PC-3 (cell line): ENCODE data around the gene FAM229A. TPM values are rescaled to one million over a fixed set of nuclear protein-coding genes. Genes with fewer than 3 reads are reported as not detected.

Experiments used
- ATAC-seq: fragments of 200-7000 bp; cut with Tn5 transposase; 2 replicates; pipeline ENCODE4 v1.9.1; 2020; ENCODE audit warnings: mild to moderate bottlenecking, moderate library complexity
- BruUV-seq: library from RNA; stranded (reverse); fragments of 400-500 nt; replicated peaks from 2 replicates; lab custom pipeline; 2021; lab: Mats Ljungman, UMichigan
- CTCF ChIA-PET: fragments of 300-600 bp; sonication (Branson Sonifier 250); formaldehyde crosslinking; loops from one replicate; lab custom pipeline; 2022; ENCODE audit warnings: antibody characterized with exemption; lab: Charles Lee
- POLR2A ChIA-PET: fragments of 300-600 bp; sonication (Branson Sonifier 250); formaldehyde crosslinking; loops from one replicate; lab custom pipeline; 2022; ENCODE audit warnings: antibody characterized with exemption; ENCODE audit not compliant: unreplicated experiment; lab: Charles Lee
- DNase-seq: peaks from one replicate; pipeline ENCODE4 v3.0.0-alpha.2; 2015
- H2AFZ ChIP-seq: fragments of 300-600 bp; sonication (generic); 2 replicates; pipeline ENCODE4 v1.6.0; 2016; ENCODE audit warnings: antibody characterized with exemption, low read length
- H3F3A ChIP-seq: fragments of 300-600 bp; sonication (generic); one replicate; pipeline ENCODE4 v1.6.0; 2017; ENCODE audit warnings: antibody characterized with exemption, low read length, control low read depth, mild to moderate bottlenecking; ENCODE audit not compliant: unreplicated experiment
- H3K27ac ChIP-seq: fragments of 300-600 bp; sonication (generic); 2 replicates; pipeline ENCODE4 v1.5.1; 2016; ENCODE audit warnings: mild to moderate bottlenecking, low read length
- H3K27me3 ChIP-seq: fragments of 300-600 bp; sonication (generic); 2 replicates; pipeline ENCODE4 v1.6.1; 2016; ENCODE audit warnings: low read length, mixed read lengths
- H3K36me3 ChIP-seq: fragments of 300-600 bp; sonication (generic); 2 replicates; pipeline ENCODE4 v1.6.1; 2016; ENCODE audit warnings: low read depth, mixed run types, low read length, mixed read lengths
- H3K4me1 ChIP-seq: fragments of 300-600 bp; sonication (generic); 2 replicates; pipeline ENCODE4 v1.5.1; 2016; ENCODE audit warnings: low read length; ENCODE audit not compliant: insufficient read depth
- H3K4me2 ChIP-seq: fragments of 300-600 bp; sonication (generic); 2 replicates; pipeline ENCODE4 v1.6.0; 2016; ENCODE audit warnings: low read length
- H3K4me3 ChIP-seq: fragments of 300-600 bp; sonication (generic); 2 replicates; pipeline ENCODE4 v1.5.1; 2016; ENCODE audit warnings: mild to moderate bottlenecking, low read length, mixed read lengths
- H3K79me2 ChIP-seq: fragments of 300-600 bp; sonication (generic); 2 replicates; pipeline ENCODE4 v1.6.1; 2017; ENCODE audit warnings: low read length, mixed read lengths
- H3K9ac ChIP-seq: fragments of 300-600 bp; sonication (generic); 2 replicates; pipeline ENCODE4 v1.6.0; 2016; ENCODE audit warnings: mild to moderate bottlenecking, low read length
- H3K9me2 ChIP-seq: fragments of 300-600 bp; sonication (generic); replicated peaks from 2 replicates; pipeline ENCODE4 v1.6.1; 2016; ENCODE audit warnings: mixed run types, low read length, mixed read lengths
- H3K9me3 ChIP-seq: fragments of 300-600 bp; sonication (generic); 2 replicates; pipeline ENCODE4 v1.6.1; 2016; ENCODE audit warnings: low read length, mixed read lengths
- H4K20me1 ChIP-seq: fragments of 300-600 bp; sonication (generic); 2 replicates; pipeline ENCODE4 v1.6.1; 2016; ENCODE audit warnings: low read length, mixed read lengths
- CTCF ChIP-seq: fragments of 300-600 bp; sonication (generic); conservative IDR thresholded peaks from 2 replicates; pipeline ENCODE4 v1.5.1; 2017; ENCODE audit warnings: antibody characterized with exemption, low read depth, mild to moderate bottlenecking, low read length
- EZH2 ChIP-seq: fragments of 300-600 bp; sonication (generic); IDR thresholded peaks from one replicate; pipeline ENCODE4 v1.6.1; 2017; ENCODE audit warnings: antibody characterized with exemption, mild to moderate bottlenecking, low read length; ENCODE audit not compliant: unreplicated experiment
- EZH2phosphoT487 ChIP-seq: fragments of 300-600 bp; sonication (generic); IDR thresholded peaks from 2 replicates; pipeline ENCODE4 v1.6.1; 2018; ENCODE audit warnings: mild to moderate bottlenecking, antibody characterized with exemption, low read length, borderline replicate concordance
- intact Hi-C: fragments of 100-400 bp; cut with micrococcal nuclease; formaldehyde crosslinking; loops from 2 replicates; pipeline ENCODE4 v1.9.0; 2023
- total RNA-seq: library from RNA; depleted of rRNA; stranded (reverse); fragments of >200 nt; gene quantifications from 2 replicates; pipeline ENCODE4 v1.2.3, GENCODE V29; 2014

The FAM229A gene
- total RNA-seq, 1 experiment from 2014 or later: 3.0 TPM

GRCh38 chr1:32390904-32391870 lies 28.9 kb upstream of the FAM229A start:
- Histone ChIP-seq H4K20me1 (0 out of 2 replicates have a peak, but pooled peaks cover 3% of the 10 kb centered on the region), H3K9me3 (no peaks in the 10 kb centered on the region), H3K9me2 (no peaks in the 10 kb centered on the region), H3K27ac (no peak overlapping the region), H3K9ac (no peak overlapping the region), H3K4me3 (no peak overlapping the region), H3K27me3 (no peaks in the 10 kb centered on the region), H3F3A (no peaks in the 10 kb centered on the region), H3K36me3 (peaks cover 20% of the 10 kb centered on the region; the same call in 1 of the 2 replicates), H3K4me1 (peaks cover 14% of the 10 kb centered on the region), H2AFZ (no peak overlapping the region), H3K79me2 (peaks cover 43% of the 10 kb centered on the region), H3K4me2 (no peak overlapping the region)
- BruUV-seq: no TSS peak
- ATAC-seq: no peak
- TF ChIP-seq CTCF (no peak), EZH2 (no peak), EZH2phosphoT487 (no peak)
- DNase-seq: no peak
- intact Hi-C loops: no loop called here
- ChIA-PET POLR2A (no interaction called here), CTCF (no interaction called here)

GRCh38 chr1:32388641-32389040 lies 26.4 kb upstream of the FAM229A start:
- no peaks in the 10 kb centered on the region for H3K9me3 ChIP-seq
- ChIA-PET CTCF (no interaction called here), POLR2A (no interaction called here)
- no peak overlapping the region for H3K27ac ChIP-seq
- H3K36me3 ChIP-seq: peaks cover 26% of the 10 kb centered on the region
- TF ChIP-seq CTCF: no peak
- no peak for TF ChIP-seq EZH2
- TF ChIP-seq EZH2phosphoT487: no peak
- H4K20me1 ChIP-seq: 0 out of 2 replicates have a peak, but pooled peaks cover 3% of the 10 kb centered on the region
- no peaks in the 10 kb centered on the region for H3K27me3 ChIP-seq
- H3F3A ChIP-seq: no peaks in the 10 kb centered on the region
- H3K9ac ChIP-seq: no peak overlapping the region
- ATAC-seq (no peak), DNase-seq (no peak)
- no peak overlapping the region for H2AFZ ChIP-seq
- H3K4me2 ChIP-seq: no peak overlapping the region
- BruUV-seq: no TSS peak
- intact Hi-C loops: no loop called here
- H3K79me2 ChIP-seq: peaks cover 37% of the 10 kb centered on the region
- no peak overlapping the region for H3K4me3 ChIP-seq
- no peaks in the 10 kb centered on the region for H3K9me2 ChIP-seq
- peaks cover 13% of the 10 kb centered on the region for H3K4me1 ChIP-seq
